A549 treated with Hydrocortisone at 1 μM for 4 hours (cell line): ENCODE measurements around the gene DLX2. TPM values are rescaled to one million over a fixed set of nuclear protein-coding genes. Genes with fewer than 3 reads are reported as not detected.

Experiments
- total RNA-seq: library from RNA; stranded (reverse); fragments of 200-300 nt; extraction: Qiagen RNA extraction; gene quantifications from 5 replicates; pipeline ENCODE4 v1.2.3, GENCODE V29; 2022

The DLX2 gene
- total RNA-seq = 0.29 to 0.66 TPM (median 0.59 TPM) in 5 replicates

DNA sequence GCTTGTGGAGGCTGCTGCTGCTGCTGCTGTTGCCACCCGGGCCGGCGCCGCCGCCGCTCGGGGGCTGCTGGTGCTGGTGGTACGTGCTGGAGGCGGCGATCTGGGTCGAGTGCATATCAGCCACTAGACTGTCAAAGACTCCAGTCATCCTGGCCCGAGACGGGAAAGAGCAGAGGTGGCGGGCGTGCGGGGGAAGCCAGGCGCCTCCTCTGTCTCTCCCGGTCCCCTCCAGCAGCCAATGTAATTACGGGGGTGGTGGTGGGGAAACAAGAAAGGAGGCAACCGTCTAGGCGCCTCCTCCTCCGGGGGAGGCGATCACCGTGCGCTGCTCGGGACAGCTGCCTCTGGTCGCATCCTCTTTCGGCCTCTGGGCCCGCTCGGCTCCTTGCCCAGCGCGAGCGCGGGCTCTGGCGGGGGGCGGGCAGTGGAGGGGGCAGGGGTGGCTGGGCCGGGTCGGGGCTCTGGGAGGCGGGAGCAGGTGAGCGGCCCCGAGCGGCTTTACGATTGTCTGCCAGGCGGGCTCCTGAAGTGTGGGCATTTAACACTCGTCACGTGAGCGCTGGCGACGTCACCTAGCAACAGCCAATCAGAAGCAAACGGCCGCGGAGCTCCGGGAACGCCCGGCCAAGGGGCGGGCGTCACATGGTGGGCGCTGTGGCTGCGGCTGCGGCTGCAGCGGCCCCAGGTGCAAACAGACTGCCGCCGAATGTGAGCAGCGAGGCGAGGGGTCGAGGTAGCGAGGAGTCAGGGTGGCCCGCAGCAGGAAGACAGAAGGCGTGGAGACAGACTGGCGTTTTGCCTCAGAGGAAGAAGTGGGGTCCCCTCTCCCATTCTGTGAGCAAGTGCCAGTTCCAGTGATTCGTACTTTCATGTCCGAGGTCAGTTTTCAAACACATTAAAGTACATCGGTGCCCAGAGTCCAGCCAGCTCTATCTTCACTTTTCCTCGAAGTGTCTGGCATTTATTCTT lies at the start of gene DLX2:
DLX2 (minus strand) TSS at position 510 of the 969 bp plus-strand sequence; CDS start at position 148, 362 bp downstream.

DNA sequence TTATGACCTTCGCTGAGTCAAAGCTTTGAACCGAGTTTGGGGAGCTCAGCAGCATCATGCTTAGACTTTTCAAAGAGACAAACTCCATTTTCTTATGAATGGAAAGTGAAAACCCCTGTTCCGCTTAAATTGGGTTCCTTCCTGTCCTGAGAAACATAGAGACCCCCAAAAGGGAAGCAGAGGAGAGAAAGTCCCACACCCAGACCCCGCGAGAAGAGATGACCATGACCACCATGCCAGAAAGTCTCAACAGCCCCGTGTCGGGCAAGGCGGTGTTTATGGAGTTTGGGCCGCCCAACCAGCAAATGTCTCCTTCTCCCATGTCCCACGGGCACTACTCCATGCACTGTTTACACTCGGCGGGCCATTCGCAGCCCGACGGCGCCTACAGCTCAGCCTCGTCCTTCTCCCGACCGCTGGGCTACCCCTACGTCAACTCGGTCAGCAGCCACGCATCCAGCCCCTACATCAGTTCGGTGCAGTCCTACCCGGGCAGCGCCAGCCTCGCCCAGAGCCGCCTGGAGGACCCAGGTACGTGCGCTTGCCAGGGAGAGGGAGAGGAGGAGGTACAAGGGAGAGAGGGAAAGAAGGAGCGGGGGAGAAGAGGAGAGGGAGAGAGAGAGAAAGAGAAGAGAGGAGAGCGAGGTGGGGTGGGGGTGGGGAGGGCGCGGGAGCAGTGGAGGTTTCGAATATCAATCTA lies 17.1 kb downstream of the DLX2 start, which contains the start of gene DLX1:
DLX1 (plus strand) TSS at position 48 of the 700 bp plus-strand sequence; CDS start at position 219, 171 bp downstream.

Other genes with a start within 250 kb of the DLX2 start
- 13.7 to 16.9 TPM (median 14.1 TPM) in 5 replicates for gene SLC25A12, start 208.7 kb downstream of the DLX2 start, total RNA-seq
- gene HAT1, start 180.4 kb downstream of the DLX2 start, total RNA-seq = 62.5 to 82.0 TPM (median 71.5 TPM) in 5 replicates
- 2.3 to 4.1 TPM (median 2.9 TPM) in 5 replicates for gene METAP1D, start 102.9 kb downstream of the DLX2 start, total RNA-seq
- 2.0 to 3.3 TPM (median 2.8 TPM) in 5 replicates for gene DLX1, start 17.4 kb downstream of the DLX2 start, total RNA-seq